Measurements from ENCODE around the gene ELOVL1. TPM values are rescaled to one million over a fixed set of nuclear protein-coding genes. Genes with fewer than 3 reads are reported as not detected.

The ELOVL1 gene
- total RNA-seq, 1 experiment from 2014 or later, result 128 TPM

GRCh38 chr1:43317817-43318471 lies 49.9 kb downstream of the ELOVL1 start:
- Histone ChIP-seq H3K4me2 (ENCODE audit: low read length) (no peak overlapping the region), H3K9ac (ENCODE audit: low read length) (no peak overlapping the region), H3K36me3 (ENCODE audit: low read depth, low read length) (no peaks in the 10 kb centered on the region), H3K9me2 (replicated peaks; ENCODE audit: low read length) (no peaks in the 10 kb centered on the region), H3K27ac (ENCODE audit: low read length) (no peak overlapping the region), H2AFZ (ENCODE audit: low read length) (no peak overlapping the region), H3K79me2 (ENCODE audit: low read length) (no peaks in the 10 kb centered on the region), H3K4me3 (ENCODE audit: low read length) (no peak overlapping the region), H3K9me3 (ENCODE audit: low read length) (no peaks in the 10 kb centered on the region), H3K27me3 (ENCODE audit: low read length) (no peaks in the 10 kb centered on the region), H3F3A (ENCODE audit: low read length, unreplicated experiment) (no peaks in the 10 kb centered on the region), H3K4me1 (ENCODE audit: insufficient read depth, low read length) (no peaks in the 10 kb centered on the region), H4K20me1 (ENCODE audit: low read length) (no peaks in the 10 kb centered on the region)
- TF ChIP-seq EZH2 (IDR thresholded peaks at IDR 0.05; ENCODE audit: low read length, unreplicated experiment), result no peak
- TF ChIP-seq EZH2phosphoT487 (IDR thresholded peaks at IDR 0.05; ENCODE audit: borderline replicate concordance, low read length), result no peak
- TF ChIP-seq CTCF (conservative IDR thresholded peaks at IDR 0.05; ENCODE audit: low read depth, low read length), result no peak
- POLR2A ChIA-PET (ENCODE audit: unreplicated experiment), result interaction anchor here (0.7 kb wide), 1 partner anchor 47 kb away, joined by 4 read pairs; no protein-coding TSS in a partner anchor
- DNase-seq, result no peak
- intact Hi-C loops (cut with micrococcal nuclease), result no loop called here
- CTCF ChIA-PET, result no interaction called here
- BruUV-seq (replicated peaks), result no TSS peak
- no peak for ATAC-seq

GRCh38 chr1:43316738-43317520 lies 50.9 kb downstream of the ELOVL1 start:
- no peak overlapping the region for H3K27ac ChIP-seq (ENCODE audit: low read length)
- POLR2A ChIA-PET (ENCODE audit: unreplicated experiment), result no interaction called here
- H4K20me1 ChIP-seq (ENCODE audit: low read length), result no peaks in the 10 kb centered on the region
- DNase-seq (no peak), ATAC-seq (no peak; the same call in 1 of the 2 replicates)
- TF ChIP-seq EZH2phosphoT487 (IDR thresholded peaks at IDR 0.05; ENCODE audit: borderline replicate concordance, low read length) (no peak), EZH2 (IDR thresholded peaks at IDR 0.05; ENCODE audit: low read length, unreplicated experiment) (no peak), CTCF (conservative IDR thresholded peaks at IDR 0.05; ENCODE audit: low read depth, low read length) (peak; percentile 43)
- CTCF ChIA-PET, result no interaction called here
- H3K79me2 ChIP-seq (ENCODE audit: low read length), result no peaks in the 10 kb centered on the region
- H3K9me3 ChIP-seq (ENCODE audit: low read length), result no peaks in the 10 kb centered on the region
- H3K9ac ChIP-seq (ENCODE audit: low read length), result no peak overlapping the region
- no peaks in the 10 kb centered on the region for H3K9me2 ChIP-seq (replicated peaks; ENCODE audit: low read length)
- H3K4me3 ChIP-seq (ENCODE audit: low read length), result no peak overlapping the region
- H3K27me3 ChIP-seq (ENCODE audit: low read length), result no peaks in the 10 kb centered on the region
- no peaks in the 10 kb centered on the region for H3F3A ChIP-seq (ENCODE audit: low read length, unreplicated experiment)
- no peaks in the 10 kb centered on the region for H3K36me3 ChIP-seq (ENCODE audit: low read depth, low read length)
- H3K4me2 ChIP-seq (ENCODE audit: low read length), result no peak overlapping the region
- H3K4me1 ChIP-seq (ENCODE audit: insufficient read depth, low read length), result no peaks in the 10 kb centered on the region
- no TSS peak for BruUV-seq (replicated peaks)
- H2AFZ ChIP-seq (ENCODE audit: low read length), result no peak overlapping the region
- intact Hi-C loops (cut with micrococcal nuclease), result no loop called here
